NCI-H345 treated with DMSO at 0.1 percent for 48 hours (cell line): ENCODE data around the gene SERTAD2.

Experiments
- DNase-seq: peaks from one replicate; lab custom pipeline; 2025; ENCODE audit not compliant: unreplicated experiment; lab: John Stamatoyannopoulos, UW

SERTAD2 gene

DNA sequence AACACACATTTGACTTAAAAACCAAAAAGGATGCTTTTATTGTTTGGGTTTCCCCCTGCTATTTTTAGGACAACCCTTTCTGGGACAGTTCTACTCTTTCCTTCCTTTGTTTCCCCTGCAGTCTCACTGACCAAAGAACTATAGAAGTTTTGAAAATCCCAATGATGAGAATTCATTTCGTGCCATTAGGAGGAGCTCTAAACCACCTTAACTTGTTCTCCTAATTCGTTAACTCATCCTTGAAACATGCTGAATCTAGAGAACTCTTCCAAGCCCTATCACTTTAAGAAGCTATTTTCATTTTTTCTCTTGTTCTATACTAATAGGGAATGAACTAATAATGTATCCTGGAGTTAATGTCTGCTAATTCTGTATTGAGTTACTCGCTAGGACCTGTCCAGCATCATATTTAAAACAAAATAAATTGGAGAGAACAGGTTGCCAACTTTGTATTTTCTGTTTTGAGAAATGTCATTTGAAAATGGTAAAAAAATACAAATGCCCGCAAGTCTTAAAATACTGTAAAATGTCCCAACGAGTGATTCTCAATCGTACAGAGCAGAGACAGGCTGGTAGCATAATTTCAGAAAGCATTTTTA, 66.7 kb downstream of the SERTAD2 start:
- DNase-seq = peak; percentile 7

DNA sequence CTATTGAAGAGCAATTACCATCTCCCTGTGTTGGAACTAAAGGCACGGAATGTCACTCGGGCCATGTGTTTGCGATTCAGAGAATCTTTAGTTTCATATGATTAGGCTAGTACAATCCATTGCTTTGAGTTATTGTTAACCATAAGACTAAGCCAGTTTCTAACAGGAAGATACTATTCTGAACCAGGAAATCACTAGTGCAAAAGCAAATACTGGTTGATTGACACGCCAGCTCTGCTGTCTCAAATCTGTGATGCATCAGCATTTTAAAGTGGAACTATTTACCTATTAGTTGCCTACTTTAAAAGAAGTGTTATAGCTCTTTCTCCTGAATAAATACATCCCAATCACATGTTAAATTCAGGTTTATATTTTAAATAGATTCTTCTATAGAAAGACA, 67.7 kb downstream of the SERTAD2 start:
- no peak for DNase-seq

DNA sequence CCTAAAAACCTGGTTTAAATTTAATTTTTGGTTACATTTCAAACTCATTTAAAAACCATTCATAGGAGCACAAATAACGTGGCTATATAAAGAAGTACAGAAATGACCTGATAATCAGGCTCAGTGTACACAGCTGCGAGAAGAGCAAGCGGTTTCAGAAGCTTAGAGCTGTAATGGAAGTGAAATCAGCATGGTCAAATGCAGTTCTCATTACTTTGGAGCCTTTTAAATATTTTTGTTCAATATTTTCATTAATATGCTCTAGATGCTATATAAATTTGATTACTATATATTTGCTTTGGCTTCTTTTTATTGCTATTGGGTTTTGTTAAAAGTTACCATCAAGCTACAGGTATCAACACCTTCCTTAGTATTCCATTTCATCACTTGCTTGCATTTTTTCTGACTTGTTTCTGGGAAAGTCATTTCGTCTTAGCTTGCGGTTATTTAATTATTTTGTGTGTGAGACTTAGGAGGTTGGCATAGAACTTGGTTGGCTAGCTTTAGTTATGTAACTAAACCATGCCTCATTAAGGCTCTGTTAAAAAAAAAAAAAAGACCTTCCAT, 70.9 kb downstream of the SERTAD2 start:
- DNase-seq = no peak

DNA sequence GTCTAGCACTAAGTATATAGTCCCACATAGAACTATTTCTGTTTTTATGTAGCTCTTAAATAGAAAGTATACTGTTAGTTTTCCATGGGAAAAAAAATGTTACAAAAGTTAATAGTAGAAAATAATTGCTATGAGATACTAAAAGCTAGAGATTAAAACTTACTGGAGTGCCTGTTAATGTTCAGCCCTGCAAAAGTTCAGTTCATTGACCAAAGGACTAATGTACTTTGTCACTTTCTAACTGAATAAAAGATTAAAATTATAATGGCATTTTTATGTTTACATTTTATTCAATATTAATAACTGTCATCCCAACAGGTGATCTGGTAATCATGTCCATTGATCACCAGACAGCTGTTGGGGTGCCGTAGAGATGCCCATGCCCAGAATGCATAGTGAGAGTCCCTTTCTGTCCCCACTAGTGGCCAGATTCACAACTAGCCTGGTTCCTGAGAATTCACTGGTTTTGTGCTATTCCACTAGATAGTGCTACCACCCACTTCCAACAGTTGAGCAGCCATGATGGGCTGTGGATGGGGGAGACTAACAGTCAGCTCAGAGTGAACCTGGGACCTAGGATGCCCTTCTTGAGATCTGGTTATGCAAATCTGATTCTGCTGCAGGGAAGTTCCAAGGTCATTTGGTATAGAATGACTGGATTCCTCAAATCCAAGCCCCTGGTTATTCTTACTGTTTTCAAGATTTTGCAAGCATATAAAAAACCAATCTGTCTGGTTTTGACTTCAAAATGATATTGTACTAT, 71.8 kb downstream of the SERTAD2 start:
- no peak for DNase-seq
